Endodermal cell (in vitro differentiated cells): ENCODE data around the gene SSNA1. TPM values are rescaled to one million over a fixed set of nuclear protein-coding genes. Genes with fewer than 3 reads are reported as not detected.

Source experiments
- DNase-seq: peaks from one replicate; pipeline ENCODE4 v3.0.0-alpha.2; 2017
- H3K27ac ChIP-seq: 2 replicates; pipeline ENCODE4 v1.5.1; 2013; ENCODE audit warnings: mild to moderate bottlenecking, low read depth, low read length, moderate library complexity
- H3K27me3 ChIP-seq: 2 replicates; pipeline ENCODE4 v1.6.1; 2013; ENCODE audit warnings: mild to moderate bottlenecking, low read length, moderate library complexity; ENCODE audit not compliant: insufficient read depth, control insufficient read depth, poor library complexity, severe bottlenecking
- H3K36me3 ChIP-seq: 2 replicates; pipeline ENCODE4 v1.7.0; 2013; ENCODE audit warnings: mild to moderate bottlenecking, low read length, moderate library complexity; ENCODE audit not compliant: control insufficient read depth, insufficient read depth
- H3K4me1 ChIP-seq: one replicate; pipeline ENCODE4 v1.7.0; 2013; ENCODE audit warnings: low read length; ENCODE audit not compliant: control insufficient read depth, insufficient read depth
- H3K4me3 ChIP-seq: 2 replicates; pipeline ENCODE4 v1.5.1; 2013; ENCODE audit warnings: mild to moderate bottlenecking, low read length, moderate library complexity
- H3K9ac ChIP-seq: 2 replicates; pipeline ENCODE4 v1.6.1; 2013; ENCODE audit warnings: mild to moderate bottlenecking, low read length, moderate library complexity; ENCODE audit not compliant: poor library complexity, severe bottlenecking; ENCODE audit errors: extremely low read depth
- H3K9me3 ChIP-seq: 2 replicates; pipeline ENCODE4 v1.6.1; 2013; ENCODE audit warnings: mild to moderate bottlenecking, low read length, moderate library complexity; ENCODE audit not compliant: control insufficient read depth
- H3K27ac Mint-ChIP-seq: 2 replicates; pipeline ENCODE4 v1.8.0; 2020; ENCODE audit warnings: mixed read lengths
- H3K27me3 Mint-ChIP-seq: 2 replicates; pipeline ENCODE4 v1.8.0; 2021; ENCODE audit warnings: mild to moderate bottlenecking, mixed read lengths; ENCODE audit not compliant: insufficient read depth
- H3K36me3 Mint-ChIP-seq: 2 replicates; pipeline ENCODE4 v1.8.0; 2020; ENCODE audit warnings: low read depth, mixed read lengths
- H3K4me1 Mint-ChIP-seq: 2 replicates; pipeline ENCODE4 v1.8.0; 2020; ENCODE audit warnings: mixed read lengths
- H3K4me3 Mint-ChIP-seq: 2 replicates; pipeline ENCODE4 v1.8.0; 2020; ENCODE audit warnings: mild to moderate bottlenecking, moderate library complexity, mixed read lengths
- H3K9me3 Mint-ChIP-seq: 2 replicates; pipeline ENCODE4 v1.8.0; 2020; ENCODE audit warnings: mild to moderate bottlenecking, mixed read lengths
- WGBS, 2 experiments: methylation state at CpG; one replicate each; pipeline versions ENCODE4 v1.1.5 to v1.1.7; 2013; ENCODE audit warnings: missing lambda C conversion rate in 2 of 2, mixed read lengths in 1 of 2; ENCODE audit not compliant: insufficient coverage in 1 of 2, insufficient read length in 1 of 2; 5-methylcytosine and 5-hydroxymethylcytosine counted together
- total RNA-seq, 2 donors: library from RNA; stranded (reverse); fragmentation: NEBNext Ultra II Directional in 1 of 2; extraction: Animal tissue kit (Norgen Biotek cat#: 25700) in 1 of 2; gene quantifications; 2 replicates in 1 of 2; 3 replicates in 1 of 2; pipeline ENCODE4 v1.2.1, GENCODE V29; 2021
- TF ChIP-seq, protein P1 (sequence below): fragments of 200-600 bp; sonication (generic); conservative IDR thresholded peaks from 2 replicates; pipeline ENCODE4 v1.5.0; 2021; ENCODE audit warnings: antibody characterized with exemption, mild to moderate bottlenecking

The SSNA1 gene
- total RNA-seq, 2 donors from 2014 or later: 66.5 to 67.7 TPM

DNA sequence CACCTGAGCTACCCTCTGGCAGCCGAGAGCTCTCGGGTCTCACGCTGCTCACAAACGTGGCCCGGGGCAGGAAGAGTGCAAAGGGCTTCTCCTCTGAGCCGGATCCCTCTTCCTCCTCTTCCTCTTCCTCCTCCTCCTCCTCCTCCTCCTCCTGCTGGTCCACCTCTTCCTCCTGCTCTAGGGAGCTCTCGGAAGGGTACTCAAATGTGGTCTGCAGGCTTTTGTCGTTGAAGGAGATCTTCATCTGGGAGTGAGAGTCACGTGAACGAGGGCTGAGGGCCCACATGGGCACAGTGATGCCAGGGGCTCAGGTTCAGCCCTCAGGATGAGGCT, 3.9 kb downstream of the SSNA1 start:
- H3K4me1 ChIP-seq: peaks cover 17% of the 10 kb centered on the region
- Mint-ChIP-seq H3K4me3 (no peak overlapping the region), H3K27me3 (no peaks in the 10 kb centered on the region), H3K4me1 (peaks cover 15% of the 10 kb centered on the region), H3K36me3 (peaks cover 9% of the 10 kb centered on the region), H3K9me3 (no peaks in the 10 kb centered on the region), H3K27ac (no peak overlapping the region)
- TF ChIP-seq, protein P1, sequence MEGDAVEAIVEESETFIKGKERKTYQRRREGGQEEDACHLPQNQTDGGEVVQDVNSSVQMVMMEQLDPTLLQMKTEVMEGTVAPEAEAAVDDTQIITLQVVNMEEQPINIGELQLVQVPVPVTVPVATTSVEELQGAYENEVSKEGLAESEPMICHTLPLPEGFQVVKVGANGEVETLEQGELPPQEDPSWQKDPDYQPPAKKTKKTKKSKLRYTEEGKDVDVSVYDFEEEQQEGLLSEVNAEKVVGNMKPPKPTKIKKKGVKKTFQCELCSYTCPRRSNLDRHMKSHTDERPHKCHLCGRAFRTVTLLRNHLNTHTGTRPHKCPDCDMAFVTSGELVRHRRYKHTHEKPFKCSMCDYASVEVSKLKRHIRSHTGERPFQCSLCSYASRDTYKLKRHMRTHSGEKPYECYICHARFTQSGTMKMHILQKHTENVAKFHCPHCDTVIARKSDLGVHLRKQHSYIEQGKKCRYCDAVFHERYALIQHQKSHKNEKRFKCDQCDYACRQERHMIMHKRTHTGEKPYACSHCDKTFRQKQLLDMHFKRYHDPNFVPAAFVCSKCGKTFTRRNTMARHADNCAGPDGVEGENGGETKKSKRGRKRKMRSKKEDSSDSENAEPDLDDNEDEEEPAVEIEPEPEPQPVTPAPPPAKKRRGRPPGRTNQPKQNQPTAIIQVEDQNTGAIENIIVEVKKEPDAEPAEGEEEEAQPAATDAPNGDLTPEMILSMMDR: no peak
- 92 to 100% methylated on average over 9 to 10 of the region's 10 CpGs for WGBS, 2 experiments
- H3K27me3 ChIP-seq: no peaks in the 10 kb centered on the region
- peaks cover 14% of the 10 kb centered on the region for H3K36me3 ChIP-seq
- no peak overlapping the region for H3K4me3 ChIP-seq
- H3K27ac ChIP-seq: no peak overlapping the region
- no peak overlapping the region for H3K9ac ChIP-seq
- no peak for DNase-seq
- no peaks in the 10 kb centered on the region for H3K9me3 ChIP-seq

DNA sequence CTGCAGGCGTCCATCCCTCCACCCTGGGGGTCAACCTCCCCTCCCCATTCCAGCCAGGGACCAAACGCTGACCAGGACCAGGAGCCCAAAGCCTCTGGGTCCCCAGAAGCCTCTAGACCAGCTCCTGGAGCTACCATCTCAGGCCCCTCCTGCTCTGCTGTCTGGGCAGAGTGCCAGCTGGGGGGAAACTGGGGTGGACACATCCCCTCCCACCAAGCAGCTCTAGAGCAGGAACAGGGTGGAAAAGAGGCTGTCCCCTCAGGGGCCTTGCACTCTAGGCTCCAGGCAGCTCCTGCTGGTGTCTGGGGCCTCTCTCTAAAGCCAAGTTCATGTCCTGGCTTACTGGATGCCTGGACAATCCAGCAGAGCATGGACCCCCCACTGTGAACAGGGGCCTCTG, 4.4 kb downstream of the SSNA1 start:
- Mint-ChIP-seq H3K4me3 (no peak overlapping the region), H3K36me3 (peaks cover 9% of the 10 kb centered on the region), H3K27me3 (no peaks in the 10 kb centered on the region), H3K4me1 (peaks cover 12% of the 10 kb centered on the region), H3K27ac (no peak overlapping the region), H3K9me3 (no peaks in the 10 kb centered on the region)
- no peak overlapping the region for H3K27ac ChIP-seq
- peaks cover 14% of the 10 kb centered on the region for H3K36me3 ChIP-seq
- TF ChIP-seq, protein P1: no peak
- 95% methylated on average over 2 of the region's 2 CpGs; no CpG with 5 or more reads in 1 of the 2 experiments for WGBS, 2 experiments
- no peaks in the 10 kb centered on the region for H3K9me3 ChIP-seq
- H3K27me3 ChIP-seq: no peaks in the 10 kb centered on the region
- H3K9ac ChIP-seq: no peak overlapping the region
- H3K4me3 ChIP-seq: no peak overlapping the region
- no peak for DNase-seq
- peaks cover 15% of the 10 kb centered on the region for H3K4me1 ChIP-seq

DNA sequence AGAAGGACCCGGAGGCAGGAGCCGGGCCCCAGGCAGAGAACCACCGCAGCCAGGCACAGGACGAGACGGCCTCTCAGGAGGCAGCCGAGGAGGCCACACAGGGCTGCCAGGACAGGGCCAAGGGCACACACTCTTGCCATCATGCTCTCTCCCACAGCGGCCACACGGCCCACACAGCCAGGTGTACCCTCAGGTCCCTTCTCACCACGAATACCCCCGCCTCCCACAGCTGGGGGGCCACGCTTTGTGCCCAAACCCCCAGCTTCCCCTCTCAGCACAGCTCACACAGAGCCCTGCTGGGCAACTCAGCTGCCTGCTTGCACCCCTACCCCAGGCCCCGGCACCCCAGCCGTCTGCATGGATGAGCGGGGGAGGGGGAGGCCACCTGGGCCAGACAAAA, 5.3 kb downstream of the SSNA1 start:
- Histone ChIP-seq H3K27ac (no peak overlapping the region), H3K9me3 (no peaks in the 10 kb centered on the region), H3K4me3 (no peak overlapping the region), H3K36me3 (peaks cover 14% of the 10 kb centered on the region), H3K4me1 (peaks cover 24% of the 10 kb centered on the region), H3K9ac (no peak overlapping the region), H3K27me3 (no peaks in the 10 kb centered on the region)
- WGBS, 2 experiments: 92 to 100% methylated on average over 3 to 14 of the region's 14 CpGs
- TF ChIP-seq, protein P1: no peak
- peaks cover 9% of the 10 kb centered on the region for H3K36me3 Mint-ChIP-seq
- H3K27me3 Mint-ChIP-seq: no peaks in the 10 kb centered on the region
- H3K4me3 Mint-ChIP-seq: no peak overlapping the region
- DNase-seq: no peak
- H3K4me1 Mint-ChIP-seq: peaks cover 17% of the 10 kb centered on the region
- H3K9me3 Mint-ChIP-seq: no peaks in the 10 kb centered on the region
- H3K27ac Mint-ChIP-seq: no peak overlapping the region
